Measurements from ENCODE around the gene WNT9B. TPM values are rescaled to one million over a fixed set of nuclear protein-coding genes. Genes with fewer than 3 reads are reported as not detected.

WNT9B gene
- total and polyA plus RNA-seq, 9 of the 15 experiments (the other 6 are each of a cell fraction or from before 2014, with no cell fraction given): not detected

GRCh38 chr17:46818929-46819859 lies 32.2 kb upstream of the WNT9B start (continued):
- peak; percentile 78; the same call in 1 of the 2 replicates for TF ChIP-seq KAT7 (CRISPR knock-in tag; IDR thresholded peaks at IDR 0.05; ENCODE audit: borderline replicate concordance)
- no peak for TF ChIP-seq HIVEP1 (CRISPR knock-in tag; IDR thresholded peaks at IDR 0.05)
- TF ChIP-seq ZSCAN32 (CRISPR knock-in tag; IDR thresholded peaks at IDR 0.05): no peak
- no peak for TF ChIP-seq ATF1 (CRISPR knock-in tag; IDR thresholded peaks at IDR 0.05)
- TF ChIP-seq ATF1 (tag; IDR thresholded peaks at IDR 0.05): peak; percentile 54; the same call in 1 of the 2 replicates
- peak; percentile 69 for TF ChIP-seq SMAD4 (CRISPR knock-in tag; conservative IDR thresholded peaks at IDR 0.05)
- TF ChIP-seq HDGF (IDR thresholded peaks at IDR 0.05): no peak
- no peak for TF ChIP-seq ATF4 (CRISPR knock-in tag; IDR thresholded peaks at IDR 0.05)
- no peak for TF ChIP-seq FOXJ3 (CRISPR knock-in tag; IDR thresholded peaks at IDR 0.05)
- no peak for TF ChIP-seq RREB1 (CRISPR knock-in tag; IDR thresholded peaks at IDR 0.05)
- no peak for TF ChIP-seq RUNX1 (IDR thresholded peaks at IDR 0.05; ENCODE audit: low read depth)
- TF ChIP-seq SRSF3 (IDR thresholded peaks at IDR 0.05; ENCODE audit: insufficient read depth, low read length): no peak
- TF ChIP-seq ESRRB (CRISPR knock-in tag; IDR thresholded peaks at IDR 0.05; ENCODE audit: borderline replicate concordance): no peak
- TF ChIP-seq PPARD (CRISPR knock-in tag; IDR thresholded peaks at IDR 0.05): no peak
- TF ChIP-seq ZZZ3 (IDR thresholded peaks at IDR 0.05): no peak
- TF ChIP-seq TCF7L2 (IDR thresholded peaks at IDR 0.05; ENCODE audit: low read depth, low read length): no peak
- no peak; the same call in 1 of the 2 replicates for TF ChIP-seq ZBTB2 (IDR thresholded peaks at IDR 0.05)
- no peak for TF ChIP-seq ZNF146 (CRISPR knock-in tag; IDR thresholded peaks at IDR 0.05; ENCODE audit: unreplicated experiment)
- peak; percentile 68 for TF ChIP-seq MEIS2 (IDR thresholded peaks at IDR 0.05; ENCODE audit: partially characterized antibody)
- TF ChIP-seq ZFP36 (IDR thresholded peaks at IDR 0.05; ENCODE audit: low read depth, low read length, partially characterized antibody): no peak
- TF ChIP-seq CBX3 (IDR thresholded peaks at IDR 0.05; ENCODE audit: borderline replicate concordance in 1 of 2, low read length in 2 of 2): no peak

Data from K562 (cell line).